Activated CD4-positive, alpha-beta T cell treated with anti-CD3 and anti-CD28 coated beads, Interleukin-2, amount 50 U/mL, for 48 hours (primary cell): ENCODE results near the gene PSMA1.
"Not testable (repeated sequence)": the region's sequence is repeated elsewhere in the genome, so short reads cannot be mapped to it uniquely, and the experiment has no call there.

Experiments used
- DNase-seq, 2 experiments: peaks; one replicate each; pipeline ENCODE4 v3.0.0-alpha.2; 2020

Gene PSMA1

GRCh38 chr11:14519917-14520746 is at the start of gene PSMA1:
TSS of gene PSMA1 (minus strand) at chr11:14520386. CDS start at chr11:14520299, 87 bp downstream.
- DNase-seq: peak; percentile 92 to 96

DNA sequence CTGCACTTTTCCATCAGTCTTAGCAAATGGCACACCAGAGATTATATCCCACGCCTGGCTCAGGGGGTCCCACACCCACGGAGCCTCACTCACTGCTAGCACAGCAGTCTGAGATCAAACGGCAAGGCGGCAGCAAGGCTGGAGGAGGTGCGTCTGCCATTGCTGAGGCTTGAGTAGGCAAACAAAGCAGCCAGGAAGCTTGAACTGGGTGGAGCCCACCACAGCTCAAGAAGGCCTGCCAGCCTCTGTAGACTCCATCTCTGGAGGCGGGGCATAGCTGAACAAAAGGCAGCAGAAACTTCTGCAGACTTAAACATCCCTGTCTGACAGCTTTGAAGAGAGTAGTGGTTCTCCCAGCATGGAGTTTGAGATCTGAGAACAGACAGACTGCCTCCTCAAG is 49.3 kb upstream of the PSMA1 start:
- not testable (repeated sequence) for DNase-seq

- DNase-seq: no peak
These were observed 47.0 kb upstream of the PSMA1 start for GRCh38 chr11:14567064-14567651.

DNA sequence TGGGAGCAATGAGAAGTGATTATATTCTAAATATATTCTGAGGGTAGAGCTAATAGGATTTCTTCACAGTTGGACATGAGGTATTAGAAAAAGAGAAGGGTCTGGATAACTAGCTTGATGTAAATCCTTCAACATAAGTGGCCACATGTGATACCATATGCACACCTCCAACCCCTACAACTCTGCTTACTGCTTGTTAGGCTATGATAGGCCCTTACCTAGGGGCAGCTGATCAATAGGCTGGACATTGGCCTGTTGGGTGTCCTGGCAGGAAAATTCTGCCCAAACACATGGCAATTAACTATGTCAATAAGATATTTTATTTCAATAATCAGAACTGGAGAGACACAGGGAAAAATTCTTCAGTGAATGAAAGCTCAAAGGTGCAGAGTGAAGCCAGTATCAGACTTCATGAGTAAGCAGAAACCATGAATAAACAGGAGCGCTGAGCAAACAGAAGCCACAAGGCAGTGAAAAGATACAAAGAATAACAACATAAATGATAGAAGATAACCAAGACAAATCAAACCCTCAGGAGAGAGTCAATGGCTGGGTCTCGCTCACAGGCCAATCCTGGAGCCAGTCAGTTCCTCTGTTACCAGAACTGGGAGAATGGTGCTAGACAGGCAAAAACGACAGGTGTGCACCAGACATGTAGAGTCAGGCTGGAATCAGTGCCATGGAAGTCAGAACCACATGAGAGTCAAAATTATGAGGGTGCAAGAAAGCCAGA is 46.3 kb upstream of the PSMA1 start:
- no peak for DNase-seq

- DNase-seq: no peak
These were observed 45.7 kb upstream of the PSMA1 start for GRCh38 chr11:14565845-14566244.

- no peak for DNase-seq
These were observed 35.6 kb upstream of the PSMA1 start for GRCh38 chr11:14555818-14556217.

DNA sequence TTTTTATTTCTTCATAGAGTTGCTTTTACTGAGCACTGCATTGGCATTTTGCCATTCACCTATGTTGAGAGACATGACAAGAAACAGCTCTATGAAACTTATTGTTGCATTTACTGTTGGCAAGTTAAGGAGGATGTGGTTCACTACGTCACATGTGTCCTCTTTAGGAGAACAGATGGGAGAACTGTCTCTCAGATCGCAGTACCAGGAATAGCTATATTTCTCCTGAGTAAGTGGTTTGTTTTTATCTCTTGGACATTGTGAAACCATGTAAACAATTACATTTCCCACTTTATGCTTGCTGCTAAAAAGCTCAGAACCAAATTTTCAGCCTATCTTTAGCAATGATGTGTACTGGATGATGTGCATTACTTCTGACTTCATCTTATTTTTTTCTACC is 34.8 kb upstream of the PSMA1 start:
- DNase-seq: no peak

- no peak for DNase-seq
These were observed 31.9 kb upstream of the PSMA1 start for GRCh38 chr11:14552089-14552488.

GRCh38 chr11:14551380-14551779 is 31.2 kb upstream of the PSMA1 start:
- no peak for DNase-seq

DNA sequence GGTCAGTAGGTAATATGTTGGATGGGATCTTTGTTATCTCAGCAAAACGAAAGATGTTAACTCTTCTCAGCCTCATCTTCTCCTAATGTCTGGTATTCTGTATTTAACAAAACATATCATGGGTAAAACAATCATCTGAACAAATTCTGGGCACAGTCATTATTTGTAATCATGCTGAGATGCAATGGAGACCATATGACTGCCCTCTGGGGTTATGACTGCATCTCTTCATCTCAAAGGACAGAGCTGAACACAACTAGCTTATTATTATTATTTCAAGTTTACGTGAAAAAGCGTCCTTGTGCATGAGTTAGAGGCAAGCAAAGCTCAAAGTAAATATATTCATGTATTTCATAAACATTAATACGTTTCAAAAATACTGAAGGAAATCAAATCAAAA is 29.7 kb upstream of the PSMA1 start:
- DNase-seq: no peak

DNA sequence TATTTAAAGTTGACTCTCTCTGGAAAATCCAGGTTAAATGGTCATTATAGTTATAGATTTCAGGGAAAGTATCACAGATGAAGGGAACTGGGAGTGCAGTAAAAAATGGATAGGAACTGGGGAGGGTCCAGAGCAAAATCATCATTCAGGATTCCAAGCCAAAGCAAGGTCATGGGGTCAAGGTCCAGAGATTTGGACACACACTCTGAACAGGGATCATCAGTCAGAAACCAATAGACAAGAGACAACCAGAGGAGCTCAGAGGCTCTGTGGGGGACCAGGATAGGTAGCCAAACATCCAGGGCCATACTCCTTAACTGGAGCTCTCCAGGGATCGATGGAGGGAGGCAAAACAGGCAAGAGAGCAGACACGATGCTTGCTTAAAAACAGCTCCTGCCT is 27.3 kb upstream of the PSMA1 start:
- no peak for DNase-seq

DNA sequence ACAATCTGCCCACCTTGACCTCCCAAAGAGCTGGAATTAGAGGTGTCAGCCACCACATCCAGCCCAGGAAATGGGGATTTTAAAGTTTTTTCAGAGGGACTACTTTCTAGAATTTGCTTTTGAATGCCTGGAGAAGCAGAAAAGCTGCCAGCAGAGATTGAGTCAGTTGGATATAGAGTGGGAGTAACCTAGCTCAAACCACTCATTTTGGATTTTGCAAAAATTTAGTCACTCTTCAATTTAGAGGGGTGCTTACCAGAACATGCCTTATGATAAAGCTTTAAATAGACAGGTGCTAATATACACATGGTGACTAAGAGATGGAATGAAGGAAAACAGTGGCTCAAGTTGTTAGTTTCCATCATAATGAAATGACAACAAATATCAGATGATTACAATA is 26.5 kb upstream of the PSMA1 start:
- no peak for DNase-seq

- DNase-seq: no peak
These were observed 24.4 kb upstream of the PSMA1 start for GRCh38 chr11:14544611-14545010.

- no peak for DNase-seq
These were observed 23.1 kb upstream of the PSMA1 start for GRCh38 chr11:14543260-14543659.

- DNase-seq: no peak
These were observed 22.1 kb upstream of the PSMA1 start for GRCh38 chr11:14542324-14542723.

GRCh38 chr11:14541192-14541947 is 21.2 kb upstream of the PSMA1 start:
- DNase-seq: no peak

DNA sequence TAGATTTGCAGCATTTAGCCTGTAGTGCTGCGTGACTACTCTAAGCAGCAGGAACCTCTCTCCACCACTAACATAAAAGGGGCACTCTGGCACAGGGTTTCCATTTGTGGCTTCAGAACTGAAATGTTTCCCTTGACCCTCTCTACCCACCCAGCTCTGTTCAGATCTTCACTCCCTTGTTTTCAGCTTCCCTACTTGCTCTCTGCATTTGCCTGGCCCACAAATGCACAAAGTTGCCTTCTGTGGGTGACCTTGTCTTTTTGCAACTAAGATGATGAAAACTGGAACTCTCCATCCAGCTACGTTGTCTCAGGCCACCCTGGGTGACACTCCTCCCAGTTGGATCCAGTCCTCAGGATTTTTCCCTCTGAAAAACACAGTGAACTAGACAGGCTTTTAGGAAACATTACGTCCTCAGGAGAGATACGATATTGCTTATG is 19.8 kb upstream of the PSMA1 start:
- no peak for DNase-seq

DNA sequence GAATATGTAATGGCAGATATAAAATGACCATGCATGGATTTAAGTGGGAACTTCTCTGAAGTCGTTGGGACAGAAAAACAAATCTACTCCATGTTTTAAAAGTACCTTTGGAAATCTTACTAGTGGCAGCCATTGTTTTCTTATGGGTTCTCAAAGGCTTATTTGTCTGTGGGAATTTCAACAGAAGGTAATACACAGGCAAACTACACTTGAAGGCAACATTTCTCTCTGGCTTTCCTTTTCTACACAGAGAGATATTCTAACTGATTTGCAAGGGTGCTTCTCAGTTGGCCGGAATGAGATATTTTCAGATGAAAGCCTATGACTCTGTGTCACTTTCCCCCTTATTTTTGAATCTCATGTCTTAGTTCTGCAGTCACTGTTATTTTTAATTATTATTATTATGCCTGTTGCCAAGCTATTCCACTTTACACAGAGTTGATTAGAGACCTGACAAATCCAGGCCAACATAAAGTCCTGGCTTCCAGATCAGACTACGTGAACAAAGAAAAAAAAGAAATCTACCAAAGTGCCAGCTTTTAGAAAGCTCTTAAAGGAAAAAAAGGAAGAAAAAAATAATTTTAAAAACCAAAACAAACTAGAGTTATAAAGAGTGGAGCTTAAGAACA is 18.9 kb upstream of the PSMA1 start:
- no peak for DNase-seq

DNA sequence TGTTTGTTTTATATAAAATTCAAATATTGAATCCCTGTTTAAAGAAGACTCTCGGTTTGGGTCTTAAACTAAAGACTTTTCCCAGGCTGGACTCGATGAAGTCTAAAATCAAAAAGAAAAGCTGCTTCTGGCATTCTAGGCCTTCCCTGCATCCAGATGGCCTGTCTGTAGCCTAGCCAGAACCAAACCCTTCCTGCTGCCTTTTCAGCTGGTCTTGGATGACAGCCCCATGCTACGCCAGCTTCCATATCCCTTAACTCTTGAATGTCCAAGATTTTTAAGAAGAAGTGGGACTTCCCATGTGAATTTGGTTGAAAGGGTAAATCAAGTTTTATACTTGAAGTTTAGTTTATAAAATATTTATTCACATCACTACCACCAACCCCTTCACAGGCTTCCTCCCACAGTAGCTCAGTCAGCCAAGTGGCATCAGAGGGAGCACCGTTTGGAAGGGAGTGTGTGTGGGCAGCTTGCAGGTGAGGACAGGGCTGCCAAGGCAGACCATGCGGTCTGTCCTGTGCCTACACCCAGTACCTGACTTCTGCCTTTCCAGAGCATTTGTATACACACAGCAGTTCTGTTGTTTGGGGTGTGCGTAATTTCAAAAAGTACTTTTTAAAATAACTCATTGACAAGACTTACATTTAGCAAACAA is 18.2 kb upstream of the PSMA1 start:
- no peak for DNase-seq

- peak; percentile 29 to 48 for DNase-seq
These were observed 17.0 kb upstream of the PSMA1 start for GRCh38 chr11:14537134-14537599.

DNA sequence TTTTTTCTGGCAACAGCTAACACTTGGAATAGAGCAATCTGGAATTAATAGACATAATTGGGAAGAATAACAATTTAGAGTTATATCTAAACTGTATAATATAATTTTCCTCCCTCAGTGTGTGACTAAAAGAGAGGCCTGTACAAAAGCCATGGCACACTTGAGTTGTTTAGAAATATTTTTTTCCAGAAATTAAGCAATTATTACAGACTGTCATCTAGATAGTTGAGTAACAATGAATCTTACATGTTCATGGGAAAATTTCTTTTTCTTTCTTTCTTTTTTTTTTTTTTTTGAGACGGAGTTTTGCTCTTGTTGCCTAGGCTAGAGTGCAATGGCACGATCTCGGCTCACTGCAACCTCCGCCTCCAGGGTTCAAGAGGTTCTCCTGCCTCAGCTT is 15.0 kb upstream of the PSMA1 start:
- not testable (repeated sequence) for DNase-seq

DNA sequence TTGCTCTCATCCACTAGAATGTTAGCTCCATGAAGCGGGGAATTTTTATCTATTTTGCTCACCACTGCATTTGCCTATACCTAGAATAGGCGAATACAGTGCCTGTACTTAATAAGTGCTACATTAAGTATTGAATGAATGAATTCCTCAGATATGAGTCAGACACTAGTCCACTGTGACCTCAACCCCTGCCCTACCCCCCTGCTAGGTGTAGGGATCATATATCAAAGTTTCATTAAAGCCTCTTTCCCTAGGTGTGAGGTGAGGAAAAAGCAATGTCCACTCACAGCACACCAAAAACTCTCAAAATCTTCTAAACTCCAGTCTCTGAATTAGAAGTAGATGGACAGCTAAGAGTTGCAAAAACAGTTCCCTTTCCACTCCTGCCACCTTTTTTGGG is 9.8 kb upstream of the PSMA1 start:
- no peak for DNase-seq
